HG03457 (cell line): ENCODE results near the gene PLPP4.

ENCODE experiments used
- ATAC-seq: cut with Tn5 transposase; IDR thresholded peaks from one replicate; pipeline ENCODE4 v1.9.1; 2021; ENCODE audit warnings: moderate number of reproducible peaks; ENCODE audit not compliant: unreplicated experiment

PLPP4 gene

DNA sequence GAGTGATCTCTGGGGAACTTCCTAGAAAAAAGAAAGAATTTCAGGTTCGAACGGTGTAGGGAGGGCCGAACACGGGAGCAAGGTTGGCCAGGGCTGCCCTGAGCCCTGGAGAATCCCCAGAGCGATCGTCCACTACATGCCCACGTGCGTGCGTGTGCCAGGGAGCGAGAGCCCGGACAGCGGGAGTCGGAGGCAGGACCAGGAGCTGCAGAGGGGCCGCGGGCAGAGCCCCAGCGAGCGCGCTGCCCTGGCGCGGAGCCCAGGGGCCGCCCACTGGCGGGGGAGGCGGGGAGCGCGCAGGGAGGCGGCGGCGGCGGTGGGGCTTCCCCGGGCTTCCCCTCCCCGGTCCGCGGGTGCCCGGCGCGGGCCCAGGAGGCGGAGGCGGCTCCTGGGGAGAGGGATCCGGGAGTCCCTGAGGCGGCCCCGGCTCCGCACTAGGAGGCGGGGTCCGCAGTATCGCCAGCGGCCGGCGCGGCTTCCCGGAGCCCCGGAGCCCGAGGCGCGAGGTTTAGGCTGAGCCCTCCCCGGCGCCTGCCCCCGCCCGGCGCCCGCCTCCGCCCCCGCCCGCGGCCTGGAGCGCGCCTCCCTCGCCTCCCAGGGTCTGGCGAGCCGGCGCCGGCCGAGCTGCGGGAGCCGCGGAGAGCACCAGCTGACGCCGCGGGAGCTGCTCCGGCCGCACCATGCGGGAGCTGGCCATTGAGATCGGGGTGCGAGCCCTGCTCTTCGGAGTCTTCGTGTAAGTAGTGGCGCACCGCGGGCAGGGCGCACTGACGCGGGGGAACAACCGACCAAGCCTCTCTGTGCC is at the start of gene PLPP4:
TSS of gene PLPP4 (plus strand) at position 602 of the 805 bp plus-strand sequence. CDS start at position 681, 79 bp downstream.
- no peak for ATAC-seq

DNA sequence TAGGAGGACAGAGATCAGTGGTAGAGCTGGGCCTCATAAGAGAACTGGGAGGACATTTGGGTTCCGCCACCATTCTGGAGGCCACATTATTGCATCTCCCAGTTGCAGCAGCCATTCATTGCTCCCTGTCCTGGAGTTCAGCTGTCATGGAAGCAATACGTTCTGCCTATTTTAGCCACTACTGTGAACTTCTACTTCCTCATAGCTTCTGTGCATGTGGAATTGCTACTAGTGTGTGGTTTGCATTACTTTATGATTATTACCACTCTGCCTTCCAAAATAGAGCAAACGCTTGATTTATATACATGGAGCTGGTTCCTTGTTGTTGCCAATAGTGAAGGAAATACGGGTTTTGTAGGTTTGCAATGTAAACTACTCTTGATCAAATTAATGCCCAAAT is 47.2 kb upstream of the PLPP4 start:
- ATAC-seq = no peak

DNA sequence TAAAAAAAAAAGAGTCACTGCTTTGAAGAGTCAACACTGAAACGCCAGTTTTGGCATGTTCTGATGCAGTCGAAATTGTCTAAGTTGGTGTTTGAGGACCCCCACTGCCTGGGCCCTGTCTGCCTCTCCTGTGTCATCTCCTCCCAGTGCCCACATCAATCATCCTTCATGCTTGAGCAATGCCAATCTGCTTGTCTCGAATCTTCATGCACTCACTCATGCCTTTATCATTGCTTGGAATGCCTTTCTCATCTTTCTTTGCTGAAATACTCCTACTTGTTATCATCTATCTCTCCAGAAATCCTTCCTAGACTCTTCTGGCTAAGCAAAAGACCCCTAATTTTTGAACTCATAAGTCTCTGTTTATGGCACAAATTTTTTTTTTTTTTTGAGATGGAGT is 42.1 kb upstream of the PLPP4 start:
- no peak for ATAC-seq

DNA sequence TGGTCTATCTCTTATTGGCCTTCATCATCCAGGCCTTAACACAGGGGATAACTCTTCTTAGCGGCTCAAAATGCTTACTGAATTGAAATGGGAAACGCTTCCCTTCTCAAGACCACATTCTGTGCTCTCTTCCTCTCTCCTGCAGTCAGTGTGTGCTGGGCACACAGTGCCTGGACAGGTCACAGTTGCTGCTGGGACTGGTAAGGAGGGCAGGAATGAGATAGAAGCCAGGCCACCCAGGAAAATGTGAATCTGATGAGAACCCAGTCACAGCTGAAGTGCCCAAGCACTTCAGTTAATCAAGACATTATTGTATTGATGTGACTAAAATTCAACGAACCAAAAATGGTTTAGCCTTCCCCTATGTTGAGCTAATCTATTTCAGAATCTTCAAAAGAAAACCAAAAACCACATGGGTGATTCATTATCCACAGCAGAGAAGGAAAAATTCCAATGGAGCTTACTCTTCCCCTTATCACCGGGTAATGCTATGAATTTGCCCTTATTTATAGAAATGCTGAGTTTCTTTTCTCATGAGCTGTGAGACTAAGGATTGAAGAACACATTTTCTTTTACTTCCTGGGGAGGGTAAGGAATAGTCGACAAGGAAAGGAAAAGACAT is 41.2 kb upstream of the PLPP4 start:
- no peak for ATAC-seq

DNA sequence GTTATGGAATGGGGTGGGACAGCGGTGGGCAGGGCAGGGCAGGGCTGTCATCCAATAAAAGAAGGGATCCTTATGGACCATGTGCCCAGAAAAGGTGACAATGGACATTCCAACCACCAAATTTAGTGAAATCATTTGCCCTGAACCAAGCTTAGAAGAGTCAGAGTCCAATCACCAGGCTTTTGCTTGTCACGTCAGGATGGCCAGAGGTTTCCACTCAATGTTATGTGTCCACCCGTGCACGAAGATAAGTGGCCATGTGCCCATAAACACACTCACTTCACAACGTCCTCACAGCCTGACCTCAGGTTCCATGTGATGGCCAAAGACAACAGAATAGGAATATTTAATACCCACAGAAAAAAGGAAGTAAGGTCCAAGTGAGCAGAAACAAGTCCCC is 36.6 kb upstream of the PLPP4 start:
- no peak for ATAC-seq

DNA sequence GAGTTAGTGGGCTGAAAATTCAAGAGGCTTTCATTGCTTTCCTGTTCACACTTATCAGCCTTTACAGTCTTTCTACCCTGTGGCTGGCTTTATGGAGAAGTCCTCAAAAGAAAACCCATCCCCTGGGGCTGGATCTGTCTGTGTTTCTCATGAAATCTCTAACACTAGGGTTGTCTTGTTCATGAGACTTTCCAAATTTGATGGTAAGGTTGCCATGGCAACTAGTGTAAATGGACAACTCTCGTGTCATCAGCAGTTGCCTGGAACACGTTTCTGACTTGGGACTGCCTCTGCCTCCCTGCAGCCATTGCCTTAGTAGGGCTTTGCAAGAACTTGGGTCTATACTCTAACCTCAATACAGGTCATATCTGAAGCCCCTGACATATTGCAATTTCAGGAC is 35.8 kb upstream of the PLPP4 start:
- no peak for ATAC-seq

DNA sequence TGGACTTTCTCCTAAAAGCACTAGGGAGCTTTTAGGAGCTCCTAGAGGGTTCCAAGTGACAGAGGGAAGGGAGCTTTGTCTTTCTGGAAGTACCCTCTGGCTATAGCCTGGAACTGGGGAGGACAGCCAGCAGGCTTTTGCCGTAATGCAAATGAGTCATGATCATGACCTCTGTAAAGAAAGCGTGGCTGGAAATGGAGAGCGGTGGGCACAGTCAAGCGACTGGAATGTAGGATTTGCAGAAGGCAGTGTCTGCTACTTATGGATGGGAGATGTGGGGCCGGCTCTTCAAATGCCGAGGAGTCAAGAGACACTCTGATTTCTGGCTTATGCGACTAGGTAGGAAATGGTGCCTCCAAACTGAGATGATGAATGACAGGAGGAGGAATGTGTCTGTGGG is 34.6 kb upstream of the PLPP4 start:
- no peak for ATAC-seq

DNA sequence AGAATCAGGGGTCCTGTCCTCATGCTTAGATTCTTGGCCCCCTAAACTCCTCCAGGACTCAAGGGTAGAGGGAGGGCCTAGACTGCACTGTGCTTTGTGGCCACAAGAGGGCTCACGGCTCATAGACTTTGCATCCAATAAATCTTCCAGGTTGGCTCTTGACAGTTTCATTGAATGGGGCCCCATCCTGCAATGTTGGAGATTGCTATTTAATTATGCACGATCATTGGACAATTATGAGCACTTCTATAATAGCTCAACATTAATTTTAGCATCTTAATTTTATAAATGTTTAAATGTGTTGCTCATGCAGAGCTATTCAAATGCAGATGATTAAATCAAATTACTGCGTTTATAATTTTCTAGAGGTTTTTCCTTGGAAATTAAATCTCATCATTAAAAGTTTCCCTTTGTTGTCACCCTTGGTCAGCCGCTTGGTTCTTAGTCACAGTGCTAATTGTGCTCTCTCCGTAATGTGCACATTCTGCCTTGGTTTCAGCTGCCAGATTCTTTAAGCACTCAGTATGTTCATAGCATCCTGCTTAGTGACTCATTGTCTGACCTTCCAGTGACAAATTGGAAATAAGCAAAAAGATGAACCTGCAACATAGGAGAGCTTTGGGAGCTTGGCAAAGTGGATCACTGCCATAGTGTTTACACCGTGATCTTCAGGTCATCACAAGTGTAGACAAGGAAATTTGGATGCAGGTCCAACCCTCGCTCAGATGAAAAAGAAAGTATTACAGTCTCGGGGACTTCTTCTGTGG is 33.4 kb upstream of the PLPP4 start:
- ATAC-seq = no peak

DNA sequence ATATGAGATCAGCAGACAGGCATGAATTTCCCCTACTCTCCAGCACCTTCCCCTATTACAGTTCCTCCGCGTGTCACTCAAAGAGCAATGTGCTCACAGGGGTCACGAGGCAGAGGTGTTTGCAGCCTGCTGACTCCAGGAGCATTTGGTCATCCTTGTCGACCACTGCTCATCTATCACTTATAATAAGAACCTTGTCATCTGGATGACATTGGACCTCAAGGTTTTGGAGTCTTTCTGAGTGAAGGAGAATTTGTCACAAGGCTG is 32.9 kb upstream of the PLPP4 start:
- ATAC-seq = no peak

DNA sequence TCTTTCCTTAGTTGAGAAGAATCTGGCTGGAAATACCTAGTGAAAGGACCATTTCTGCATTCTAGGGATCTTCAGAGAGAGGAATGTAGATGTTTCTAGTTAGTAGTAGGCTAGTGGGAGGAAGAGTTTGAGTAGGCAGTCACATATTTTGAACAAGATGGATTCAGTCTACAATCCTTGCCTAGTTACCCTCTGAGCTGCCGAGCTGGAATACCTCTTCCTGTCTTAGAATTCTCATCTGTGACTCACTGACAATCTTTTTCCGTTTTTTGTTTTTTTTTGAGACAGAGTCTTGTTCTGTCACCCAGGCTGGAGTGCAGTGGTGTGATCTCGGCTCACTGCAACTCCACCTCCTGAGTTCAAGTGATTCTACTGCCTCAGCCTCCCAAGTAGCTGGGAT is 30.7 kb upstream of the PLPP4 start:
- ATAC-seq = no peak

DNA sequence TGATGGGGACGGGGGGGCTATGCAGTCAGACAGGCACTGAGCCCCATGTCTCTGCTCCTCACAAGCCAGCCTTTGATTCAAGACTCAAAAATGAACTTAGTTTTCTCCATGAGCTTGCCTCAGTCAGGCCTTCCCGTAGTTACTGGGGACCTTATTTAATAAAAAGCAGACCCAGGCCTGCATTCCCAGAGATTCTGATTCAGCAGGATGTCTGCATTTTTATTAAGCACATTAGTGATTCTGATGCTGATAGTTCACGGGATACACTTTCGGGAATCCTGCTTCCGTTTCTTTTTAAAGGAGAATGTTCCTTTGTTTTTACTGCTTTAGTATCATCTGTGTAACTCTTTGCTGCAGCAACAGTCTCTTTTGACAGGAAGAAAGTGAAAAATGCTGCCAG is 28.3 kb upstream of the PLPP4 start:
- ATAC-seq = no peak

DNA sequence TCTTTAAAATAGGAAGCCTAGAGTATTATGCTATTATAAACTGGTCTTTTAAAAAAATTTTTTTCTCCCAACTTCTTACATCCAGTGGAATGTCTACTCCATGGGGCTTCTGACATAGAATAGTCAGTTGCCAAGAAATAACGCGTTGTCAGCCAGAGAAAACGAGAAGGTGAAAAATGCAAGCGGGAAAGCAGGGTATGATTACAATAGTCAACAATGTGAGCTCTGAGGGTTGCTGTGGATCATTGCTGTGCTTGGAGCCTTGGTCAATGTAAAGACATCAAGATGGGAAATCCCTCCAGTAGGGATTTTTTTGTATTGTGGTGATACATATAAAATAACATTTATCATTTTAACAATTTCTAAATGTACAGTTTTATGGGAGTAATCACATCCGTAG is 27.6 kb upstream of the PLPP4 start:
- no peak for ATAC-seq

DNA sequence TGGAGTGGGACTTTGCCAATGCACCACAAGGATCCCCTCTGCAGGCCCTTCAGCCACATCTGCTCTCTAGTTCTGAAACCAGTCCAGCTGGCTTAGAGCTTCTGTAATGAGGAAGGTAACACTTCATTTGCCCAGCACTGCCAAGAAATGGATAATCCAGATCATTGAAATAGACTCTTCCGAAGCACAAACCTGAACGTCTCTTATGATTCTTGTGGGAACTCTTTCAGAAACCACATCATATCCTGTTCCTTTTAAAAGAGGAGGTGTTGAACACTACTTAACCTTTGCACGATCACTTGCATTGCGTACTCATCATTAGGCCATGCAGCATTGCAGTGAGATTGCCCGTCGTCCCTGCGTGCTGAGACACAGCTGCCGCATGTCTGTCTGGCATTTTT is 25.8 kb upstream of the PLPP4 start:
- no peak for ATAC-seq

DNA sequence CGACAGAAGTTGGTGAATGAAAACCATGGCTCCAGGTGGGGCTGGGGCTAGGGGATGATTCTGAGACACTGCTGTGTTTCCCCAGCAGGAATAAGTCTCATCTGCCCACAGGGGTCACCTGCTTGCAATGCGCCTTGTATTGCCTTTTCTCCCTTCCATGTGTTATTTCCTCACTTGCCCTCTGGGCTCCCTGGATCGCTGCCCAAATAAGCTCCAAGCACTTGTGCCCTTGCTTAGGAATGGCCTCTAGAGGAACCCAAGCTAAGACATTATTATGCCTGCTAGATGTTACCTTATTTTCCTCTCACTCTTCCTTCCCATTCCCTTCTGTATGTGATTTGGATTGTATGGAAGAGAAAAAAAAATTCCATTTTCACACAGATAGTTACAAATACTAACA is 24.8 kb upstream of the PLPP4 start:
- no peak for ATAC-seq

DNA sequence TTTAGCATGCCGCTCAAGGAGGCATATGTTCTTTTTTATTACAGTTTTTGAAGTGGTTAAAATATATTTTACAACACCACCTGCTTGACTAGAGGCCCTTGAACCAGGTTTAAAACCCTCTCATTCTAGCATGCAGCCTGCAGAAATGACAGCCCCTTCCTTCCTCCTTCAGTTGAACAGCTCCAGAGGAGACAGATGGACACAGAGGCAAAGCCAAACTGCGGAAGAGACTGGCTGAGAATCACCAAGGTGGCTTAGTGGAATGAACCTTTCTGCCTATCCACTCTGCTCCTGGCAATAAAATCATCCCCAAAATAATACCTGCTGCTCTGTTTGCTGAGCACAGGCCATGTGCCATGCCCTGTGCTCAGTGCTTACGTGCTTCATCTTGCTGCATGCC is 23.9 kb upstream of the PLPP4 start:
- ATAC-seq = no peak

DNA sequence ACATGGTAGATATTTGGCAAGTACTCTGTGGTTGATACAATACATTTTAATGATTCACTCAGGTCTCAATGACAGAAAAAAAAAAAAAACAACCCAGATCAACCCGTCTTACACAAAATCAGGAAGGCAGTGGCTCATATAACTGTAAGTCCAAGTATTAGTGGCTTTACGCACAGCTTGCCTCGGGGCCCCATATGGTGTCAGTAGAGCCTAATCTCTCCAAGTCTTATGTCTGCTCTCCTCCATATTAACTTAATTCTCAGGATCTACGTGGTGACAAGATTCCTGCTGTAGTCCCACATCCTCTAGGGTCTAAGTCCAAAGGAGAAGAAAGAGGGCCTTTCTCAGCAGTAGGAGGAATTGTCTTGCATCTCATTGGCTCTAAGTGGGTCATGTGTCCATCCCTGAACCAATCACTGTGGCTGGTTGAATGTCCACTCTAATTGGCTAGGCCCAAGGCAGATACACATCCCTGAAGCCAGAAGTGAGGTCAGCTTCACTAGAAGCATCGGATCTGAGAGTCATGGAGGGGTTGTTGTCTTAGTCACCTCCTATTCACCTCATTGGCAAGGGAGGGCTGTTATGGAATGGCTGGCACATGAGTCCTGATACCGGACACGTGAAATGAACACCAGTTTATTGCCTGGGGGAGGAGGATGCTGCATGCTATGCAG is 20.5 kb upstream of the PLPP4 start:
- no peak for ATAC-seq

DNA sequence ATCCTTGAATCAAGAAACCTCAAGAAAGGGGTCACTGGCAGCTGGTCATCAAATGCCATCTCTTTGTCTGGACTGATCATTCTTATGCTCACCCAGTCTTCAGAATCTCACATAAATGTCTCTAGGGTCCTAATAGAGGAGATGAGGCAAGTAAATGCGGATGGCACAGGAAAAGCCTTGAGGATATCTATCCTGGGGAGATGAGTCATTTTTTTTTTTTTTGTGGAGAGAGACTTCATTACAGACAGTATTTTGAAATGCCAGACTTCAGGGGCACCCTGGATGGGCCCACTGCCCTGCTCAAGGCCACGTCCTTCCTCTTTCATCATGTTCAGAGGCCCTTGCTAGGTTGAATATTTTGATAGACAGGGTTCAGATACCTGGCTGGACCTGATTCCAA is 19.5 kb upstream of the PLPP4 start:
- ATAC-seq = no peak

DNA sequence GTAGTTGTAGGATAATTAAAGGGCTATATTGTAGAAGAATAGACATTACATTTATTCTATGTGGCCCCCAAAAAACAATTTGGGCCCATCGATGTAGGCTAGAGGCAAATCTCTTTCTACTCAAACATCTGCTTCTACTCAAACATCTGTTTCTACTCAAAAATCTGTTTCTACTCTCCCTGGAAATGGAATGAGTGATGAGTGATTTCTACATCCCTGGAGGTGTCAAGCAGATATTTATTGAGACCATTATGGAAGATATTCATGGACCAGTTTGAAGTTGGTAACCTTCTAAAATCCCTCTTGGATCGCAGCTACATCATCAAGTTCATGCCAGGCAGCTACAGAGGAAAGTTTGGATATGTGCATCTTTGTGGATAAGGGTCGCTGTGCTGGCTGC is 5.1 kb upstream of the PLPP4 start:
- no peak for ATAC-seq

DNA sequence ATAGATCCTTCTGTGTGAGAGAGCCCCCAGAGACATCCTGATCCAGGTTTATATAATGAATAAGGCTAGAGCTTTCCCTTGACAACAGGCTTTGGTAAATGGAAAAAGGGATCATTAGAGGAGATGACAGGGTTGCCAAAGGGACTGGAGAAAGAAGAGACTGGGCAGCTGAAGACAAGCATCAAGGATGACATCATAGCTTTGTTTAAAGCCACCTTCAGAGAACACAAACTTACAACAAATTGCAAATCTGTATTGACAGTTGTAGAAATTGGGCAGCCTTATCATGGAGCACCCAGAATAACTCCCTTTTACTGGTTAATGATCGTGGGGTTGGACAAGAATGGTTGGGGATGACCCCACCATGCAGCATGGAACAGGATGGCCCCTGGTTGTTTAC is 3.7 kb upstream of the PLPP4 start:
- ATAC-seq = no peak

DNA sequence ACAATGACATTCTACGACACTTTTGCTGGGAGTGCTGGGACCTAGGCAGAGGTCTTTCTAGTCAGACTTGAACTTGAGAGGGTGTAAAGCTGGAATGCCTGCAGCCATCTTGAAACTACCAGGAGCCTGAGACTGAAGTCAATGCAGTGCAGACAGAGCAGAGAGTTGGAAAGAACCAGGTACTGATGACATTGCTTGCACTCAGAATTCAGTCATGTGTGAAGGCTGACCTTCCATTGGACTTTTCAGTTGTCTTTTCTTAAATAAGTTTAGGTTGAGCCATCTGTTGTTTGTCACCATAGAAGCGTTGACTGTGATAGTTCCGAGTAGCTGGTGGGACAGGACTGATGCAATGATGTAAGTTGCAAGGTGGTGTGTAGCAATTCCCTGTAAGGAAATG is 3.1 kb upstream of the PLPP4 start:
- ATAC-seq = no peak

DNA sequence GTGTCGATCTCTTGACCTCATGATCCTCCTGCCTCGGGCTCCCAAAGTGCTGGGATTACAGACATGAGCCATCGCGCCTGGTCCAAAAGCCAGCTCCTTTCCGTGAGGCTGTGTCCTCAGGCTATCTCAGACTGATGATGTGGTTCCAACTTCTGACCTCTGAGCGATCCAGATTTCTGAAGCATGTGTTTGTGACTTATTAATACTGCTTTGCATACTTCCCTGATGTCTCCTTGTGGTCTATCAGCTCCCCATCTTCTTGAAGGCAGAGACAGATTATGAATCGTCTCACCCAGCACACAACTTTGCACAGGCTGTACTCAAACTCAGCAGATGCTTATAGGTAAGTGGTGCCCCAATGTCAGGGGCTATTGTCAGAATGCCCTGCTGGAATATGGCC is 2.0 kb upstream of the PLPP4 start:
- ATAC-seq = no peak

DNA sequence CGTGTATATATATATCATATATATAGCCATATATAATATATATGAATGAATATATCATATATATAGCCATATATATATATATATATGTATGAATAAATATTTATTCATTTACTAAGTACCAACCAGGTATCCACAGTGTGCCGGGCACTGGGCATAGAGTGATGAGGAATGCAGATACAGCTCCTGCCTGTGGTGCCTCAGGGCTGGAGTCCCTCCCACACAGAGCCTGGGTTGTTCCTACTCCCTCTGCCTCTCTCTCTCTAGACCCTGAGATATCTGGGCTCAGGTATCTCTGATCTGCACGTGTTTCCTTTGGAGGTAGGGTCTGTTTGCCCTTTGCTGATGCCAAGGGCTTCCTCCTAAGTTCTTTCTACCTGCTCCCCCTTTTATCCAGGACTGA is 1.4 kb upstream of the PLPP4 start:
- no peak for ATAC-seq
